Keratinocyte (primary cell): ENCODE data around the gene HOMER1. TPM values are rescaled to one million over a fixed set of nuclear protein-coding genes. Genes with fewer than 3 reads are reported as not detected.

Experiments used
- DNase-seq: peaks from one replicate; pipeline ENCODE4 v3.0.0-alpha.2; 2011; ENCODE audit warnings: low read depth, missing footprints, low spot score
- FAIRE-seq: peaks from 2 replicates; lab custom pipeline; 2011; peaks lifted over from hg19 to GRCh38; lab: Jason Lieb, UNC
- H2AFZ ChIP-seq: 2 replicates; pipeline ENCODE4 v1.6.0; 2012; ENCODE audit warnings: low read length, control low read depth, inconsistent platforms; ENCODE audit not compliant: control insufficient read depth
- H3K27ac ChIP-seq: 2 replicates; pipeline ENCODE4 v1.5.1; 2011; ENCODE audit warnings: low read length; ENCODE audit not compliant: control insufficient read depth, insufficient read depth
- H3K27me3 ChIP-seq: 3 replicates; pipeline ENCODE4 v1.6.0; 2011; ENCODE audit warnings: low read length; ENCODE audit not compliant: control insufficient read depth, insufficient read depth; ENCODE audit errors: extremely low read depth
- H3K36me3 ChIP-seq, 2 experiments: 2 replicates in 1 of 2; 3 replicates in 1 of 2; pipeline ENCODE4 v1.5.1; 2011; ENCODE audit warnings: low read length in 2 of 2, mild to moderate bottlenecking in 1 of 2; ENCODE audit not compliant: control insufficient read depth in 2 of 2, insufficient read depth in 2 of 2; ENCODE audit errors: extremely low read depth in 1 of 2
- H3K4me1 ChIP-seq: 3 replicates; pipeline ENCODE4 v1.5.1; 2011; ENCODE audit warnings: low read length; ENCODE audit not compliant: control insufficient read depth, insufficient read depth; ENCODE audit errors: extremely low read depth
- H3K4me2 ChIP-seq: 3 replicates; pipeline ENCODE4 v1.6.0; 2011; ENCODE audit warnings: low read depth, low read length; ENCODE audit not compliant: control insufficient read depth, insufficient read depth; ENCODE audit errors: extremely low read depth
- H3K4me3 ChIP-seq, 3 experiments: fragments of 200-600 bp in 1 of 3; sonication (generic) in 1 of 3; 2 replicates in 2 of 3; 3 replicates in 1 of 3; pipeline ENCODE4 v1.5.1; 2011 to 2016; ENCODE audit warnings: low read length in 3 of 3, mild to moderate bottlenecking in 3 of 3, control low read depth in 2 of 3, inconsistent platforms in 1 of 3, low read depth in 1 of 3, mixed read lengths in 1 of 3, mixed run types in 1 of 3, moderate library complexity in 1 of 3; ENCODE audit not compliant: control insufficient read depth in 2 of 3, insufficient read depth in 2 of 3; ENCODE audit errors: extremely low read depth in 1 of 3
- H3K79me2 ChIP-seq: 2 replicates; pipeline ENCODE4 v1.6.0; 2012; ENCODE audit warnings: low read length; ENCODE audit not compliant: control insufficient read depth, insufficient read depth
- H3K9ac ChIP-seq: 3 replicates; pipeline ENCODE4 v1.6.0; 2011; ENCODE audit warnings: low read length; ENCODE audit not compliant: control insufficient read depth, insufficient read depth; ENCODE audit errors: extremely low read depth
- H3K9me1 ChIP-seq: 3 replicates; pipeline ENCODE4 v1.6.0; 2011; ENCODE audit warnings: low read length; ENCODE audit not compliant: control insufficient read depth, insufficient read depth; ENCODE audit errors: extremely low read depth
- H3K9me3 ChIP-seq: 2 replicates; pipeline ENCODE4 v1.5.1; 2012; ENCODE audit warnings: low read depth, low read length; ENCODE audit not compliant: control insufficient read depth
- H4K20me1 ChIP-seq: 3 replicates; pipeline ENCODE4 v1.6.0; 2011; ENCODE audit warnings: low read length; ENCODE audit not compliant: control insufficient read depth, insufficient read depth; ENCODE audit errors: extremely low read depth
- CTCF ChIP-seq, 3 experiments: IDR thresholded peaks in 1 of 3; conservative IDR thresholded peaks in 1 of 3; optimal IDR thresholded peaks in 1 of 3; 2 replicates in 2 of 3; 3 replicates in 1 of 3; pipeline versions ENCODE3 to v1.5.1; 2011; ENCODE audit warnings: low read length in 3 of 3, mild to moderate bottlenecking in 3 of 3, moderate library complexity in 2 of 3, control low read depth in 1 of 3, inconsistent platforms in 1 of 3; ENCODE audit not compliant: insufficient read depth in 2 of 3; ENCODE audit errors: extremely low read depth in 1 of 3
- EZH2 ChIP-seq: IDR thresholded peaks from one replicate; pipeline ENCODE4 v1.6.1; 2012; ENCODE audit warnings: inconsistent platforms, mild to moderate bottlenecking, low read length, moderate library complexity
- dilution Hi-C: fragments of 300-500 bp; cut with MboI; formaldehyde crosslinking; loops from one replicate; pipeline ENCODE4 v1.7.0; 2020; ENCODE audit warnings: low sequenced_read_pairs; ENCODE audit not compliant: extremely low pct_ligation_motif_present
- polyA plus RNA-seq, 5 experiments: library from polyadenylated mRNA; depleted of rRNA in 3 of 5; stranded (reverse) in 3 of 5; stranded (forward) in 1 of 5; unstranded in 1 of 5; fragments of >200 nt; gene quantifications; 1 replicate in 1 of 5; 2 replicates in 3 of 5; 3 replicates in 1 of 5; pipeline versions ENCODE4 v1.2.1 to v1.2.3, GENCODE V29; 2011 to 2012; ENCODE audit warnings: missing spikeins in 2 of 5, low read depth in 1 of 5, low replicate concordance in 1 of 5

The HOMER1 gene
- polyA plus RNA-seq, 1 donor (not counting 4 experiments of a cell fraction or from before 2014, with no cell fraction given), result 6.5 TPM

GRCh38 chr5:79413112-79413511, 100.8 kb downstream of the HOMER1 start:
- DNase-seq, result no peak
- Histone ChIP-seq H3K36me3 (no peaks in the 10 kb centered on the region), H3K4me1 (peaks cover 9% of the 10 kb centered on the region), H3K4me2 (no peak overlapping the region), H3K27ac (no peak overlapping the region), H4K20me1 (no peaks in the 10 kb centered on the region), H3K9me3 (peaks cover 2% of the 10 kb centered on the region), H3K4me3 (no peak overlapping the region), H3K9me1 (no peaks in the 10 kb centered on the region), H3K79me2 (no peaks in the 10 kb centered on the region), H3K9ac (no peak overlapping the region), H2AFZ (no peak overlapping the region), H3K27me3 (no peaks in the 10 kb centered on the region)
- peak; percentile 79 for FAIRE-seq
- dilution Hi-C loops, result no loop called here
- no peak for TF ChIP-seq EZH2
- TF ChIP-seq CTCF (optimal IDR thresholded peaks at IDR 0.05 in 1 of 3, IDR thresholded peaks at IDR 0.05 in 1 of 3, conservative IDR thresholded peaks at IDR 0.05 in 1 of 3; ENCODE audit: extremely low read depth in 1 of 3, insufficient read depth in 2 of 3, low read length in 3 of 3), result no peak

- Histone ChIP-seq H3K36me3 (no peaks in the 10 kb centered on the region), H3K9me3 (peaks cover 2% of the 10 kb centered on the region), H3K9me1 (no peaks in the 10 kb centered on the region), H2AFZ (no peak overlapping the region), H3K79me2 (no peaks in the 10 kb centered on the region), H3K4me1 (peaks cover 4% of the 10 kb centered on the region), H3K4me2 (no peak overlapping the region), H3K4me3 (no peak overlapping the region), H4K20me1 (no peaks in the 10 kb centered on the region), H3K27ac (no peak overlapping the region), H3K9ac (no peak overlapping the region), H3K27me3 (no peaks in the 10 kb centered on the region)
- dilution Hi-C loops, result no loop called here
- no peak for FAIRE-seq
- DNase-seq, result no peak
- TF ChIP-seq CTCF (optimal IDR thresholded peaks at IDR 0.05 in 1 of 3, IDR thresholded peaks at IDR 0.05 in 1 of 3, conservative IDR thresholded peaks at IDR 0.05 in 1 of 3; ENCODE audit: extremely low read depth in 1 of 3, insufficient read depth in 2 of 3, low read length in 3 of 3), result no peak
- TF ChIP-seq EZH2, result no peak
Observed at GRCh38 chr5:79408028-79408427, 105.9 kb downstream of the HOMER1 start.
